ENCODE data around the gene TTC33.
"Not testable (repeated sequence)": the region's sequence is repeated elsewhere in the genome, so short reads cannot be mapped to it uniquely, and the experiment has no call there.

TTC33 gene

GRCh38 chr5:40778133-40778532, 22.4 kb upstream of the TTC33 start:
- no peak for DNase-seq

- no peak for DNase-seq
Measured at GRCh38 chr5:40776658-40776977, 20.9 kb upstream of the TTC33 start.

- DNase-seq, result no peak
Measured at GRCh38 chr5:40775846-40776657, 20.3 kb upstream of the TTC33 start.

GRCh38 chr5:40775085-40775845, 19.5 kb upstream of the TTC33 start:
- DNase-seq, result no peak

- no peak for DNase-seq
Measured at GRCh38 chr5:40774623-40775022, 18.9 kb upstream of the TTC33 start.

GRCh38 chr5:40770764-40771163, 15.0 kb upstream of the TTC33 start:
- DNase-seq, result no peak

- no peak for DNase-seq
Measured at GRCh38 chr5:40762705-40763104, 6.9 kb upstream of the TTC33 start.

GRCh38 chr5:40757400-40757799, 1.6 kb upstream of the TTC33 start:
- no peak for DNase-seq

GRCh38 chr5:40755093-40755406, 711 bp downstream of the TTC33 start:
- peak; percentile 46 for DNase-seq

- no peak for DNase-seq
Measured at GRCh38 chr5:40754381-40755092, 1.2 kb downstream of the TTC33 start.

GRCh38 chr5:40746703-40747102, 9.1 kb downstream of the TTC33 start:
- DNase-seq, result no peak

GRCh38 chr5:40743771-40744170, 12.0 kb downstream of the TTC33 start:
- no peak for DNase-seq

- no peak for DNase-seq
Measured at GRCh38 chr5:40738502-40738901, 17.3 kb downstream of the TTC33 start.

GRCh38 chr5:40736103-40736875, 19.5 kb downstream of the TTC33 start:
- no peak for DNase-seq

- no peak for DNase-seq
Measured at GRCh38 chr5:40735609-40736008, 20.2 kb downstream of the TTC33 start.

GRCh38 chr5:40734986-40735385, 20.8 kb downstream of the TTC33 start:
- DNase-seq, result no peak

- DNase-seq, result no peak
Measured at GRCh38 chr5:40733879-40734563, 21.7 kb downstream of the TTC33 start.

- no peak for DNase-seq
Measured at GRCh38 chr5:40733434-40733833, 22.3 kb downstream of the TTC33 start.

- DNase-seq, result not testable (repeated sequence)
Measured at GRCh38 chr5:40722497-40722911, 33.3 kb downstream of the TTC33 start.

- no peak for DNase-seq
Measured at GRCh38 chr5:40720069-40720468, 35.7 kb downstream of the TTC33 start.

GRCh38 chr5:40717281-40717680, 38.5 kb downstream of the TTC33 start:
- no peak for DNase-seq

GRCh38 chr5:40716590-40716989, 39.2 kb downstream of the TTC33 start:
- DNase-seq, result no peak

- DNase-seq, result no peak
Measured at GRCh38 chr5:40716000-40716399, 39.8 kb downstream of the TTC33 start.
